Memory B cell (primary cell): Measurements from ENCODE around the gene WDR41.
"Not testable (repeated sequence)": the region's sequence is repeated elsewhere in the genome, so short reads cannot be mapped to it uniquely, and the experiment has no call there.

Experiments used
- ATAC-seq: fragments of 150-1000 bp; cut with Tn5 transposase; 2 replicates; pipeline ENCODE4 v1.10.0; 2021; ENCODE audit warnings: low read depth, mild to moderate bottlenecking, moderate library complexity
- DNase-seq, 2 donors: peaks; one replicate each; pipeline ENCODE4 v3.0.0; 2022; ENCODE audit warnings: low spot score in 2 of 2
- H3K27ac Mint-ChIP-seq: one replicate; pipeline ENCODE4 v1.8.0; 2022; ENCODE audit warnings: mild to moderate bottlenecking, moderate library complexity, mixed read lengths
- H3K27me3 Mint-ChIP-seq: one replicate; pipeline ENCODE4 v1.8.0; 2022; ENCODE audit warnings: mixed read lengths
- H3K36me3 Mint-ChIP-seq: one replicate; pipeline ENCODE4 v1.8.0; 2022; ENCODE audit warnings: mild to moderate bottlenecking, mixed read lengths
- H3K4me1 Mint-ChIP-seq: one replicate; pipeline ENCODE4 v1.8.0; 2022; ENCODE audit warnings: mixed read lengths
- H3K4me3 Mint-ChIP-seq: one replicate; pipeline ENCODE4 v1.8.0; 2022; ENCODE audit warnings: mild to moderate bottlenecking, moderate library complexity, mixed read lengths
- H3K9me3 Mint-ChIP-seq: one replicate; pipeline ENCODE4 v1.8.0; 2022; ENCODE audit warnings: mixed read lengths

WDR41 gene

GRCh38 chr5:77475041-77475440 lies 17.1 kb downstream of the WDR41 start:
- not testable (repeated sequence) for H3K27ac Mint-ChIP-seq, H3K4me1 Mint-ChIP-seq, H3K4me3 Mint-ChIP-seq, DNase-seq, H3K9me3 Mint-ChIP-seq, H3K27me3 Mint-ChIP-seq, ATAC-seq
- peaks cover 32% of the 10 kb centered on the region for H3K36me3 Mint-ChIP-seq

GRCh38 chr5:77468875-77469274 lies 23.2 kb downstream of the WDR41 start:
- ATAC-seq, H3K4me3 Mint-ChIP-seq, H3K27ac Mint-ChIP-seq, DNase-seq, H3K9me3 Mint-ChIP-seq, H3K27me3 Mint-ChIP-seq, H3K4me1 Mint-ChIP-seq: not testable (repeated sequence)
- H3K36me3 Mint-ChIP-seq, result peaks cover 28% of the 10 kb centered on the region

GRCh38 chr5:77463905-77464304 lies 28.2 kb downstream of the WDR41 start:
- Mint-ChIP-seq H3K36me3 (peaks cover 12% of the 10 kb centered on the region), H3K9me3 (no peaks in the 10 kb centered on the region), H3K4me3 (no peak overlapping the region), H3K27me3 (no peaks in the 10 kb centered on the region), H3K27ac (no peak overlapping the region), H3K4me1 (peaks cover 6% of the 10 kb centered on the region)
- ATAC-seq (no peak), DNase-seq (no peak)

- Mint-ChIP-seq H3K27me3 (no peaks in the 10 kb centered on the region), H3K4me1 (peaks cover 6% of the 10 kb centered on the region), H3K27ac (no peak overlapping the region), H3K4me3 (no peak overlapping the region), H3K9me3 (no peaks in the 10 kb centered on the region), H3K36me3 (peaks cover 15% of the 10 kb centered on the region)
- ATAC-seq, result no peak
- DNase-seq, result no peak
Observed at GRCh38 chr5:77461287-77461686, 30.8 kb downstream of the WDR41 start.

- Mint-ChIP-seq H3K9me3 (no peaks in the 10 kb centered on the region), H3K27me3 (no peaks in the 10 kb centered on the region), H3K27ac (no peak overlapping the region), H3K4me3 (no peak overlapping the region), H3K36me3 (peaks cover 22% of the 10 kb centered on the region), H3K4me1 (no peaks in the 10 kb centered on the region)
- no peak for ATAC-seq
- DNase-seq, result no peak
Observed at GRCh38 chr5:77454123-77454522, 38.0 kb downstream of the WDR41 start.

- no peaks in the 10 kb centered on the region for H3K9me3 Mint-ChIP-seq
- H3K36me3 Mint-ChIP-seq, result peaks cover 35% of the 10 kb centered on the region
- H3K4me1 Mint-ChIP-seq, result no peaks in the 10 kb centered on the region
- no peak for DNase-seq
- no peak overlapping the region for H3K27ac Mint-ChIP-seq
- no peak overlapping the region for H3K4me3 Mint-ChIP-seq
- no peaks in the 10 kb centered on the region for H3K27me3 Mint-ChIP-seq
- no peak for ATAC-seq
Observed at GRCh38 chr5:77452351-77452750, 39.8 kb downstream of the WDR41 start.

- DNase-seq (no peak), ATAC-seq (no peak)
- Mint-ChIP-seq H3K36me3 (peaks cover 51% of the 10 kb centered on the region), H3K27me3 (no peaks in the 10 kb centered on the region), H3K27ac (no peak overlapping the region), H3K4me3 (no peak overlapping the region), H3K4me1 (no peaks in the 10 kb centered on the region), H3K9me3 (no peaks in the 10 kb centered on the region)
Observed at GRCh38 chr5:77449981-77450380, 42.1 kb downstream of the WDR41 start.

- peaks cover 55% of the 10 kb centered on the region for H3K36me3 Mint-ChIP-seq
Observed at GRCh38 chr5:77449277-77449676, 42.8 kb downstream of the WDR41 start.

GRCh38 chr5:77448831-77449230 lies 43.3 kb downstream of the WDR41 start:
- Mint-ChIP-seq H3K36me3 (peaks cover 55% of the 10 kb centered on the region), H3K9me3 (no peaks in the 10 kb centered on the region)

More at GRCh38 chr5:77449277-77449676, 42.8 kb downstream of the WDR41 start:
- Mint-ChIP-seq H3K4me1 (no peaks in the 10 kb centered on the region), H3K9me3 (no peaks in the 10 kb centered on the region), H3K27me3 (no peaks in the 10 kb centered on the region), H3K4me3 (no peak overlapping the region), H3K27ac (no peak overlapping the region)
- DNase-seq (no peak), ATAC-seq (no peak)

GRCh38 chr5:77444356-77444755 lies 47.8 kb downstream of the WDR41 start:
- no peak overlapping the region for H3K4me3 Mint-ChIP-seq
- DNase-seq (no peak), ATAC-seq (no peak)
- no peak overlapping the region for H3K27ac Mint-ChIP-seq
- no peaks in the 10 kb centered on the region for H3K9me3 Mint-ChIP-seq
- H3K27me3 Mint-ChIP-seq, result no peaks in the 10 kb centered on the region
- peaks cover 54% of the 10 kb centered on the region for H3K36me3 Mint-ChIP-seq
- H3K4me1 Mint-ChIP-seq, result no peaks in the 10 kb centered on the region

More at GRCh38 chr5:77448831-77449230, 43.3 kb downstream of the WDR41 start:
- no peak for ATAC-seq
- Mint-ChIP-seq H3K4me1 (no peaks in the 10 kb centered on the region), H3K27ac (no peak overlapping the region), H3K4me3 (no peak overlapping the region), H3K27me3 (no peaks in the 10 kb centered on the region)
- no peak for DNase-seq

- DNase-seq (no peak), ATAC-seq (no peak)
- Mint-ChIP-seq H3K27ac (no peak overlapping the region), H3K36me3 (peaks cover 50% of the 10 kb centered on the region), H3K4me1 (no peaks in the 10 kb centered on the region), H3K27me3 (no peaks in the 10 kb centered on the region), H3K4me3 (no peak overlapping the region), H3K9me3 (no peaks in the 10 kb centered on the region)
Observed at GRCh38 chr5:77443670-77444069, 48.4 kb downstream of the WDR41 start.

- Mint-ChIP-seq H3K4me1 (no peaks in the 10 kb centered on the region), H3K4me3 (no peak overlapping the region), H3K36me3 (peaks cover 38% of the 10 kb centered on the region), H3K9me3 (no peaks in the 10 kb centered on the region), H3K27me3 (no peaks in the 10 kb centered on the region), H3K27ac (no peak overlapping the region)
- no peak for ATAC-seq
- no peak for DNase-seq
Observed at GRCh38 chr5:77438071-77438470, 54.0 kb downstream of the WDR41 start.

GRCh38 chr5:77437194-77437593 lies 54.9 kb downstream of the WDR41 start:
- no peaks in the 10 kb centered on the region for H3K27me3 Mint-ChIP-seq
- no peak overlapping the region for H3K27ac Mint-ChIP-seq
- H3K4me3 Mint-ChIP-seq, result no peak overlapping the region
- DNase-seq, result no peak
- H3K9me3 Mint-ChIP-seq, result no peaks in the 10 kb centered on the region
- H3K36me3 Mint-ChIP-seq, result peaks cover 41% of the 10 kb centered on the region
- no peaks in the 10 kb centered on the region for H3K4me1 Mint-ChIP-seq
- ATAC-seq, result no peak

- DNase-seq (no peak), ATAC-seq (no peak)
- no peaks in the 10 kb centered on the region for H3K27me3 Mint-ChIP-seq
- no peak overlapping the region for H3K27ac Mint-ChIP-seq
- H3K4me3 Mint-ChIP-seq, result no peak overlapping the region
- H3K4me1 Mint-ChIP-seq, result no peaks in the 10 kb centered on the region
- H3K9me3 Mint-ChIP-seq, result no peaks in the 10 kb centered on the region
- peaks cover 31% of the 10 kb centered on the region for H3K36me3 Mint-ChIP-seq
Observed at GRCh38 chr5:77431719-77432118, 60.4 kb downstream of the WDR41 start.

- H3K27me3 Mint-ChIP-seq, result no peaks in the 10 kb centered on the region
- H3K4me1 Mint-ChIP-seq, result no peaks in the 10 kb centered on the region
- no peak overlapping the region for H3K27ac Mint-ChIP-seq
- peaks cover 29% of the 10 kb centered on the region for H3K36me3 Mint-ChIP-seq
- no peak overlapping the region for H3K4me3 Mint-ChIP-seq
- ATAC-seq (no peak), DNase-seq (no peak)
- no peaks in the 10 kb centered on the region for H3K9me3 Mint-ChIP-seq
Observed at GRCh38 chr5:77431286-77431685, 60.8 kb downstream of the WDR41 start.
